AG09319 (cell line): ENCODE measurements around the gene EVA1A.

Experiments
- DNase-seq: peaks from one replicate; pipeline ENCODE4 v3.0.0-alpha.2; 2010; ENCODE audit warnings: low read depth; ENCODE audit errors: extremely low read depth
- TF ChIP-seq, protein P1 (sequence below): IDR thresholded peaks from 2 replicates; pipeline ENCODE4 v1.5.1; 2011; ENCODE audit warnings: low read depth, mild to moderate bottlenecking, inconsistent platforms, low read length, moderate library complexity

Gene EVA1A

GRCh38 chr2:75513616-75514170, 47.0 kb downstream of the EVA1A start:
- no peak for DNase-seq
- TF ChIP-seq, protein P1, sequence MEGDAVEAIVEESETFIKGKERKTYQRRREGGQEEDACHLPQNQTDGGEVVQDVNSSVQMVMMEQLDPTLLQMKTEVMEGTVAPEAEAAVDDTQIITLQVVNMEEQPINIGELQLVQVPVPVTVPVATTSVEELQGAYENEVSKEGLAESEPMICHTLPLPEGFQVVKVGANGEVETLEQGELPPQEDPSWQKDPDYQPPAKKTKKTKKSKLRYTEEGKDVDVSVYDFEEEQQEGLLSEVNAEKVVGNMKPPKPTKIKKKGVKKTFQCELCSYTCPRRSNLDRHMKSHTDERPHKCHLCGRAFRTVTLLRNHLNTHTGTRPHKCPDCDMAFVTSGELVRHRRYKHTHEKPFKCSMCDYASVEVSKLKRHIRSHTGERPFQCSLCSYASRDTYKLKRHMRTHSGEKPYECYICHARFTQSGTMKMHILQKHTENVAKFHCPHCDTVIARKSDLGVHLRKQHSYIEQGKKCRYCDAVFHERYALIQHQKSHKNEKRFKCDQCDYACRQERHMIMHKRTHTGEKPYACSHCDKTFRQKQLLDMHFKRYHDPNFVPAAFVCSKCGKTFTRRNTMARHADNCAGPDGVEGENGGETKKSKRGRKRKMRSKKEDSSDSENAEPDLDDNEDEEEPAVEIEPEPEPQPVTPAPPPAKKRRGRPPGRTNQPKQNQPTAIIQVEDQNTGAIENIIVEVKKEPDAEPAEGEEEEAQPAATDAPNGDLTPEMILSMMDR = no peak

DNA sequence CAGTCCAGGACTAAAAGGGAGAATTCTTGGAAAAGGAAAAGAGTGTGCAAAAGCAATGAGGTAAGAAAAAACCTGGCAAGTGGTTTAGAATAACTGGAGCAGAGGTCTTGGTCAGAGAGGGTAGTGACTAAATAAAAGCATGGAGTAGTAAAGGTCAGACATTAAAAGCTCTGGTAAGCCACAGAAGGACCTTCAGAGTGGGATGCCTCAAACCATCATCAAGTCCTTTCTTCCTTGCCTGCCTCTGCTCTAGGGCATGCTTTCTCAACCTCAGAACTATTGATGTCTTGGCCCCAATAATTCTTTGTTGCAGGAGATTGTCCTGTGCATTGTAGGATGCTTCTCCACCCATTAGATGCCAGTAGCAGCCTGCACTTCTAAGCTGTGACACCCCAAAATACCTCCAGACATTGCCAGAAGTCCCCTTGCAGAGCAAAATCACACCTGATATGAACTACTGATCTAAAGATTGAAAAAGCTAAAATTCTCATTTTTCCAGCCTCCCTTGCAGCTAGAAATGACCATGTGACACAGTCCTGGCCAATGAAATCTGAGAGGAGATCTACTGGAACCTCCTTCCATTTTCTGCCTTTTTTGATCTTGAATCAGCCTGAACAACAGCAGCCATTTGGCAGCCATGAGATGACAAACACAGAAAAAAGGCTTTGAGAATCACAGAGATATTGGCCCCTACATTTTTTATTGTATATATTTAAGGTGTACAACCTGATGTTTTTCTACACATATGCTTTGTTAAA, 48.1 kb downstream of the EVA1A start:
- TF ChIP-seq, protein P1 = no peak
- DNase-seq = no peak

DNA sequence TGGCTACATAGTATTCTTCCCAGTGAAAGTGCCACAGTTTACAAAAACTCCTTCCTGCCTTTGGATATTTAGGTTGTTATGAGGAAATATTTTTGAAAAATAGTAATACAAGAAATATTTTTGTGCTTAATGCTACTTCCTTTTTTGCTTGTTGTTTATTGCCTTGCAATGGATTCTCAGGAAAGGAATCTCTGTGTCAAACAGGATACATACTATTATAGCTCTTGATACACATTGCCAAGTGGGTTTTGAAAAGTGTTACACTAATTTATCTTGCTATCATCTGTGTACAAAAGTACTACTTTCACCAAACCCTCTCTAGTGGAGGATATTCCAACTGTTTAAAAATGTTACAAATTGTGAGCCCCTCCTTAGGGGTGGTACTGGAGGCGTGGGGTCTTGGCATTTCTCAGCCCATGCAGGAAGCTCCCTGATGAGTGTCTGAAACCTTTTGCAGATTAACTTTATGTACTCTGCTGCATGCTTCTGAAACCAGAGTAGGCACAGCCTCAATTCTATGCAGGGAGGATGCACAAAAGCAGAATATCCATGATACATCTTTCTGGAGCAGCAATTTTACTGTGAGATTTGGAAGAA, 54.5 kb downstream of the EVA1A start:
- TF ChIP-seq, protein P1 = no peak
- no peak for DNase-seq

DNA sequence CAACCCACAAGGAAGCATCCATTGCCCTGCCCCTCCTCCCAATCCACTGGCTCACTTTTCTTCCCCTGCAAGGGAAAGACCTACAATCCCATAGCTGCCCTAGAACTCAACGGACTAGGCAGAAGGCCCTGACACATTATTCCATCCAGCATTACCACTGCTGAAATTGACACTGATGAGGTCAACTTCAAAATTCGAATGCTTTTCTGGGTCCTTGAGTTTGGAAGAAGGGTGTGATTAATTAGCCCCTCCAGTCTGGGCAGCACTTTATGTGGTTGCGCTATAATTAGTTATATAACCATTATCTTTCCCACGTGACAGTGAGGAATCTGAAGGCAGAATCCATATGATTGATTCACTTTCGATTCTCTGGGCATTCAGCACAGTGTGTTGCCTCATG, 55.7 kb downstream of the EVA1A start:
- TF ChIP-seq, protein P1 = no peak
- no peak for DNase-seq

GRCh38 chr2:75503048-75503607, 57.6 kb downstream of the EVA1A start:
- DNase-seq = no peak
- TF ChIP-seq, protein P1 = no peak

GRCh38 chr2:75500633-75501032, 60.1 kb downstream of the EVA1A start:
- no peak for DNase-seq
- TF ChIP-seq, protein P1 = no peak

DNA sequence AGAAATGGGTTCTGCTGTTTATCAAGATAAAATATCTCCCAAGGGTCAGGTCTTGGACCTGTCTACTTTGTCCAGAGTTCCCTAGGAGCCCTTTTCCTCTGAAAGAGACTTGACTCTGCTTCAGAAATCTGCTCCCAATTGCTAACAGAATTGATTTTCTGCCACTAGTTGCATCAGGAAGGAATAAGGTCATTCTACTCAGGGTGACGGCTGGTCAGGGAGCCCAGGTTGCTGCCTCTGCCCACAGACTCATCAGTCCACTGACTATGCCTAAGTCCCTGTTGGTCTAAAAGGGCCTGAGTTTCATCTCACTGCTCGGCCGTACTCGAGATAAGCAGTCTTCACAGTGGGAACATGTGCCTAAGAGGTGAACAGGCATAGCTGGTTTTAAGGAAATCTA, 61.2 kb downstream of the EVA1A start:
- DNase-seq = no peak

More for the DNA sequence above, 61.2 kb downstream of the EVA1A start:
- TF ChIP-seq, protein P1 = no peak
